Mammary epithelial cell (primary cell): ENCODE data around the gene ITGA11.

Experiments used
- CTCF ChIP-seq, 2 donors: IDR thresholded peaks in 1 of 2; conservative IDR thresholded peaks in 1 of 2; 2 replicates each; pipeline ENCODE4 v1.5.1; 2011 to 2012; ENCODE audit warnings: inconsistent platforms in 2 of 2, low read length in 2 of 2, mild to moderate bottlenecking in 2 of 2, control low read depth in 1 of 2, low read depth in 1 of 2; ENCODE audit not compliant: insufficient read depth in 1 of 2; ENCODE audit errors: extremely low read depth in 1 of 2
- EZH2 ChIP-seq: IDR thresholded peaks from 2 replicates; pipeline ENCODE4 v1.6.1; 2012; ENCODE audit warnings: low read length, inconsistent platforms, borderline replicate concordance

GRCh38 chr15:68440136-68440535, 8.2 kb upstream of the ITGA11 start:
- TF ChIP-seq CTCF (conservative IDR thresholded peaks at IDR 0.05 in 1 of 2, IDR thresholded peaks at IDR 0.05 in 1 of 2; ENCODE audit: extremely low read depth in 1 of 2, insufficient read depth in 1 of 2, low read depth in 1 of 2, low read length in 2 of 2) (no peak), EZH2 (no peak)
